ENCODE measurements around the gene FLT3.
"Not testable (repeated sequence)": the region's sequence is repeated elsewhere in the genome, so short reads cannot be mapped to it uniquely, and the experiment has no call there.

Gene FLT3

GRCh38 chr13:28033894-28034655 lies 66.3 kb downstream of the FLT3 start:
- no peak for DNase-seq (ENCODE audit: low read depth, low spot score)
- Histone ChIP-seq H3K27ac (no peak overlapping the region), H3K9ac (ENCODE audit: insufficient read length) (no peak overlapping the region), H3K4me3 (no peak overlapping the region), H3K36me3 (ENCODE audit: insufficient read depth, low read length) (no peaks in the 10 kb centered on the region), H3K9me3 (ENCODE audit: low read depth, low read length) (no peaks in the 10 kb centered on the region)
- no peak for TF ChIP-seq FOXP2 (optimal IDR thresholded peaks at IDR 0.05; ENCODE audit: control extremely low read depth, extremely low read length, insufficient read depth)

- not testable (repeated sequence) for H3K27ac ChIP-seq; H3K9ac ChIP-seq (ENCODE audit: insufficient read length); DNase-seq (ENCODE audit: low read depth, low spot score)
Measured at GRCh38 chr13:28032438-28032837, 67.9 kb downstream of the FLT3 start.

GRCh38 chr13:28031896-28032288 lies 68.5 kb downstream of the FLT3 start:
- H3K36me3 ChIP-seq (ENCODE audit: insufficient read depth, low read length) = no peaks in the 10 kb centered on the region
- no peak for DNase-seq (ENCODE audit: low read depth, low spot score)
- H3K9ac ChIP-seq (ENCODE audit: insufficient read length) = no peak overlapping the region
- no peak overlapping the region for H3K4me3 ChIP-seq
- H3K9me3 ChIP-seq (ENCODE audit: low read depth, low read length) = no peaks in the 10 kb centered on the region
- H3K27ac ChIP-seq = no peak overlapping the region
- TF ChIP-seq EZH2 (IDR thresholded peaks at IDR 0.05) = no peak
- TF ChIP-seq FOXP2 (optimal IDR thresholded peaks at IDR 0.05; ENCODE audit: control extremely low read depth, extremely low read length, insufficient read depth) = no peak
- TF ChIP-seq POLR2AphosphoS5 (IDR thresholded peaks at IDR 0.05; ENCODE audit: borderline replicate concordance, low read depth, low read length) = no peak

More at GRCh38 chr13:28032438-28032837, 67.9 kb downstream of the FLT3 start:
- not testable (repeated sequence) for H3K9me3 ChIP-seq (ENCODE audit: low read depth, low read length); H3K4me3 ChIP-seq; H3K36me3 ChIP-seq (ENCODE audit: insufficient read depth, low read length)

- no peak for TF ChIP-seq EZH2 (IDR thresholded peaks at IDR 0.05)
- no peak for TF ChIP-seq FOXP2 (optimal IDR thresholded peaks at IDR 0.05; ENCODE audit: control extremely low read depth, extremely low read length, insufficient read depth)
- TF ChIP-seq POLR2AphosphoS5 (IDR thresholded peaks at IDR 0.05; ENCODE audit: borderline replicate concordance, low read depth, low read length) = no peak
- Histone ChIP-seq H3K4me3 (no peak overlapping the region), H3K9me3 (ENCODE audit: low read depth, low read length) (no peaks in the 10 kb centered on the region), H3K36me3 (ENCODE audit: insufficient read depth, low read length) (no peaks in the 10 kb centered on the region), H3K27ac (no peak overlapping the region), H3K9ac (ENCODE audit: insufficient read length) (no peak overlapping the region)
- DNase-seq (ENCODE audit: low read depth, low spot score) = no peak
Measured at GRCh38 chr13:28031220-28031895, 69.0 kb downstream of the FLT3 start.

- H3K9me3 ChIP-seq (ENCODE audit: low read depth, low read length) = no peaks in the 10 kb centered on the region
- no peak overlapping the region for H3K4me3 ChIP-seq
- H3K36me3 ChIP-seq (ENCODE audit: insufficient read depth, low read length) = no peaks in the 10 kb centered on the region
- H3K9ac ChIP-seq (ENCODE audit: insufficient read length) = no peak overlapping the region
- no peak for TF ChIP-seq EZH2 (IDR thresholded peaks at IDR 0.05)
- no peak for TF ChIP-seq POLR2AphosphoS5 (IDR thresholded peaks at IDR 0.05; ENCODE audit: borderline replicate concordance, low read depth, low read length)
- no peak for TF ChIP-seq FOXP2 (optimal IDR thresholded peaks at IDR 0.05; ENCODE audit: control extremely low read depth, extremely low read length, insufficient read depth)
- DNase-seq (ENCODE audit: low read depth, low spot score) = no peak
- H3K27ac ChIP-seq = no peak overlapping the region
Measured at GRCh38 chr13:28027607-28028364, 72.6 kb downstream of the FLT3 start.

- DNase-seq (ENCODE audit: low read depth, low spot score) = no peak
- Histone ChIP-seq H3K27ac (no peak overlapping the region), H3K36me3 (ENCODE audit: insufficient read depth, low read length) (no peaks in the 10 kb centered on the region), H3K9me3 (ENCODE audit: low read depth, low read length) (no peaks in the 10 kb centered on the region), H3K9ac (ENCODE audit: insufficient read length) (no peak overlapping the region), H3K4me3 (no peak overlapping the region)
- TF ChIP-seq POLR2AphosphoS5 (IDR thresholded peaks at IDR 0.05; ENCODE audit: borderline replicate concordance, low read depth, low read length) (no peak), EZH2 (IDR thresholded peaks at IDR 0.05) (no peak), FOXP2 (optimal IDR thresholded peaks at IDR 0.05; ENCODE audit: control extremely low read depth, extremely low read length, insufficient read depth) (no peak)
Measured at GRCh38 chr13:28027071-28027470, 73.3 kb downstream of the FLT3 start.

- H3K9ac ChIP-seq (ENCODE audit: insufficient read length) = no peak overlapping the region
- no peak for TF ChIP-seq FOXP2 (optimal IDR thresholded peaks at IDR 0.05; ENCODE audit: control extremely low read depth, extremely low read length, insufficient read depth)
- no peak for TF ChIP-seq POLR2AphosphoS5 (IDR thresholded peaks at IDR 0.05; ENCODE audit: borderline replicate concordance, low read depth, low read length)
- TF ChIP-seq EZH2 (IDR thresholded peaks at IDR 0.05) = no peak
- no peak for DNase-seq (ENCODE audit: low read depth, low spot score)
- H3K27ac ChIP-seq = no peak overlapping the region
- no peaks in the 10 kb centered on the region for H3K36me3 ChIP-seq (ENCODE audit: insufficient read depth, low read length)
- H3K9me3 ChIP-seq (ENCODE audit: low read depth, low read length) = no peaks in the 10 kb centered on the region
- H3K4me3 ChIP-seq = no peak overlapping the region
Measured at GRCh38 chr13:28026508-28026907, 73.9 kb downstream of the FLT3 start.

GRCh38 chr13:28022848-28023518 lies 77.4 kb downstream of the FLT3 start:
- 0 out of 2 replicates have a peak overlapping the region, but pooled peaks have one; percentile 9 for H3K4me3 ChIP-seq
- TF ChIP-seq FOXP2 (optimal IDR thresholded peaks at IDR 0.05; ENCODE audit: control extremely low read depth, extremely low read length, insufficient read depth) (no peak), EZH2 (IDR thresholded peaks at IDR 0.05) (no peak), POLR2AphosphoS5 (IDR thresholded peaks at IDR 0.05; ENCODE audit: borderline replicate concordance, low read depth, low read length) (no peak)
- DNase-seq (ENCODE audit: low read depth, low spot score) = no peak
- H3K36me3 ChIP-seq (ENCODE audit: insufficient read depth, low read length) = no peaks in the 10 kb centered on the region
- peak overlapping the region; percentile 24 for H3K9ac ChIP-seq (ENCODE audit: insufficient read length)
- peak overlapping the region; percentile 78 for H3K27ac ChIP-seq
- no peaks in the 10 kb centered on the region for H3K9me3 ChIP-seq (ENCODE audit: low read depth, low read length)

Data from SK-N-MC (cell line).